ENCODE data around the gene IPMK.

DNA sequence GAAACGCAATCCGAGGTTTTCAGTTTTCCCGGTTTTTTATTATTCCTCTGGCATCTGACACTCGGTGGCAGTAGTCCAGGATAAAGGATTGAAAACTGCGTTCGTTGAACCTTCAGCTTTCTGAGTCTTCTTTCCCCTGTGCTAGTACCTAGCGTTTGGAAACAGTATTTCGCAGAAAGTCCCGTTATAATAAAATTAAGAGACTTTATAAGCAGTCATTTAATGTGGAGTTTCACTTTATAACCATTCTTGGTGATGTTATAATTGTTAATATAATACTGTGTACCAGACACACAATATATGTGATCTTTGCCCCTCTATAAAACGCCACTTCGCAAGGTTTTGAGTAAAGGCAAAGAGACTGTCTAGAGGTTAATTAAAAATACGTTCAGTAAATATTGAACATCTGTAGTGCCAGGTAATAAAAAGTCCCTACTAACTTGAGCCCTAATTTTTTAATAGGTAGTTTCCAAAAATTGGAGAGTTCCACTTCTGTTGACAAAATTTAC is 2.1 kb upstream of the IPMK start:
- TF ChIP-seq POLR2A (IDR thresholded peaks at IDR 0.05; ENCODE audit: low read depth, low read length): no peak
- no peak for TF ChIP-seq EZH2 (IDR thresholded peaks at IDR 0.05; ENCODE audit: borderline replicate concordance, low read depth, low read length, severe bottlenecking)
- TF ChIP-seq CTCF (IDR thresholded peaks at IDR 0.05; ENCODE audit: extremely low read depth in 1 of 2, insufficient read depth in 1 of 2, low read depth in 1 of 2, low read length in 2 of 2): no peak
- no peak for TF ChIP-seq POLR2AphosphoS5 (IDR thresholded peaks at IDR 0.05; ENCODE audit: insufficient read depth, low read depth, low read length)
- TF ChIP-seq, protein P1, sequence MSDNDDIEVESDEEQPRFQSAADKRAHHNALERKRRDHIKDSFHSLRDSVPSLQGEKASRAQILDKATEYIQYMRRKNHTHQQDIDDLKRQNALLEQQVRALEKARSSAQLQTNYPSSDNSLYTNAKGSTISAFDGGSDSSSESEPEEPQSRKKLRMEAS (IDR thresholded peaks at IDR 0.05; ENCODE audit: insufficient read depth, insufficient read length): no peak
- no peak for TF ChIP-seq MYC (IDR thresholded peaks at IDR 0.05; ENCODE audit: low read depth, low read length)

Data from endothelial cell of umbilical vein (primary cell).